Measurements from ENCODE around the gene OSBPL9.

GRCh38 chr1:51644533-51645197 is 27.8 kb downstream of the OSBPL9 start:
- no peak for TF ChIP-seq ZBTB33 (IDR thresholded peaks at IDR 0.05; ENCODE audit: extremely low read depth, insufficient replicate concordance, low read length)
- no peak for TF ChIP-seq CTCF (IDR thresholded peaks at IDR 0.05 in 2 of 3, conservative IDR thresholded peaks at IDR 0.05 in 1 of 3; ENCODE audit: borderline replicate concordance in 1 of 3, insufficient read depth in 1 of 3, low read depth in 2 of 3, low read length in 2 of 3)
- TF ChIP-seq MAX (IDR thresholded peaks at IDR 0.05): peak; percentile 38; the same call in 1 of the 2 replicates
- TF ChIP-seq YY1 (IDR thresholded peaks at IDR 0.05; ENCODE audit: extremely low read depth, insufficient replicate concordance, low read depth, low read length): no peak
- no peak for TF ChIP-seq POLR2A (IDR thresholded peaks at IDR 0.05; ENCODE audit: borderline replicate concordance, extremely low read depth, insufficient read depth, insufficient read length)
